ENCODE results near the gene OSBPL6.

DNA sequence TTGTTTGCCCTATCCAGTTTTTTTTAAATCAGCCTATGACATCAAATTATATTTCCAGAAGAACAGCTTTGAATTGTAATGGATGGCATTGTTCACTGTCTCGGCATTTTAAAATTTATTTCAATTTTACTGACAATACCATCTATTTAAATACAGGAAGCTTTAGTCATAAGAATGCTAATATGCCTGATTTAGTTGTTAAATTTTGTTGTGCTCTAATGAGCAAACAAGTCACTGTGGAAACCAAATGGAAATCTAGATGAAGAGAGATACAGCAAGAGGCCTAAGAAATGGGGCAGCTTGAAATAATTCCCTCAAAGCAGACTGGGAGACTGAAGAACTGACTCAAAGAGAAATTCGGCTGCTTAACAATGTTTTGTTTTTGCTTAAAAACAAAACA lies 76.8 kb downstream of the OSBPL6 start:
- TF ChIP-seq, protein P1, sequence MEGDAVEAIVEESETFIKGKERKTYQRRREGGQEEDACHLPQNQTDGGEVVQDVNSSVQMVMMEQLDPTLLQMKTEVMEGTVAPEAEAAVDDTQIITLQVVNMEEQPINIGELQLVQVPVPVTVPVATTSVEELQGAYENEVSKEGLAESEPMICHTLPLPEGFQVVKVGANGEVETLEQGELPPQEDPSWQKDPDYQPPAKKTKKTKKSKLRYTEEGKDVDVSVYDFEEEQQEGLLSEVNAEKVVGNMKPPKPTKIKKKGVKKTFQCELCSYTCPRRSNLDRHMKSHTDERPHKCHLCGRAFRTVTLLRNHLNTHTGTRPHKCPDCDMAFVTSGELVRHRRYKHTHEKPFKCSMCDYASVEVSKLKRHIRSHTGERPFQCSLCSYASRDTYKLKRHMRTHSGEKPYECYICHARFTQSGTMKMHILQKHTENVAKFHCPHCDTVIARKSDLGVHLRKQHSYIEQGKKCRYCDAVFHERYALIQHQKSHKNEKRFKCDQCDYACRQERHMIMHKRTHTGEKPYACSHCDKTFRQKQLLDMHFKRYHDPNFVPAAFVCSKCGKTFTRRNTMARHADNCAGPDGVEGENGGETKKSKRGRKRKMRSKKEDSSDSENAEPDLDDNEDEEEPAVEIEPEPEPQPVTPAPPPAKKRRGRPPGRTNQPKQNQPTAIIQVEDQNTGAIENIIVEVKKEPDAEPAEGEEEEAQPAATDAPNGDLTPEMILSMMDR (IDR thresholded peaks at IDR 0.05), result no peak
- TF ChIP-seq POLR2A (IDR thresholded peaks at IDR 0.05), result no peak

Measured in esophagus squamous epithelium (tissue), 4 donors.